ENCODE data around the gene POLR2J. TPM values are rescaled to one million over a fixed set of nuclear protein-coding genes. Genes with fewer than 3 reads are reported as not detected.

POLR2J gene
- total RNA-seq, 2 experiments from 2014 or later, result 49.1 to 54.7 TPM

DNA sequence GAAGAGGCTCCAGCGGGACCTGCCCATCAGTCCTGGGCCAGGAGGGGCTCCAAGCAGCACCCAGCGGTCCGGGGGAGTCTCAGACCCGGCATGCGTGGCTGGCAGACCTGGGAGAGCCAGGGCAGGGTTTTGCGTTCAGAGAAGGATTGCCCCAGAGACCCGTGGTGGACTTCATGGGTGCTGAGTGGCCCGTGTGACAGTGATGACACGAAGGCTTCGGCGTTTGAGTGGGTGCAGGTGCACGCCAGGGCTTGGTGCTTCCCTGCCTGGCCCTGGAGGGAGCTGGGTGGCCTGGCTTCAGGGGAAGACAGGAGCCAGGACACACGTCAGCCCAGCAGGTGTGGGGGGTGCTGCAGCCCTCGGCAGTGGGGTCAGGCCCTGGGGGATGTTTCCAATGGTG is 31.4 kb downstream of the POLR2J start:
- no peak for DNase-seq
- Mint-ChIP-seq H3K4me3 (no peak overlapping the region), H3K9me3 (no peaks in the 10 kb centered on the region), H3K27ac (no peak overlapping the region), H3K27me3 (no peaks in the 10 kb centered on the region), H3K4me1 (ENCODE audit: low read depth) (peaks cover 4% of the 10 kb centered on the region), H3K36me3 (ENCODE audit: low read depth) (peaks cover 7% of the 10 kb centered on the region)
- no peak for ATAC-seq
- CTCF ChIA-PET, result interaction anchor here (5.7 kb wide), 1 partner anchor 43 kb away, joined by 34 read pairs; no protein-coding TSS in a partner anchor
- intact Hi-C loops (cut with micrococcal nuclease), result no loop called here
- TF ChIP-seq, protein P1, sequence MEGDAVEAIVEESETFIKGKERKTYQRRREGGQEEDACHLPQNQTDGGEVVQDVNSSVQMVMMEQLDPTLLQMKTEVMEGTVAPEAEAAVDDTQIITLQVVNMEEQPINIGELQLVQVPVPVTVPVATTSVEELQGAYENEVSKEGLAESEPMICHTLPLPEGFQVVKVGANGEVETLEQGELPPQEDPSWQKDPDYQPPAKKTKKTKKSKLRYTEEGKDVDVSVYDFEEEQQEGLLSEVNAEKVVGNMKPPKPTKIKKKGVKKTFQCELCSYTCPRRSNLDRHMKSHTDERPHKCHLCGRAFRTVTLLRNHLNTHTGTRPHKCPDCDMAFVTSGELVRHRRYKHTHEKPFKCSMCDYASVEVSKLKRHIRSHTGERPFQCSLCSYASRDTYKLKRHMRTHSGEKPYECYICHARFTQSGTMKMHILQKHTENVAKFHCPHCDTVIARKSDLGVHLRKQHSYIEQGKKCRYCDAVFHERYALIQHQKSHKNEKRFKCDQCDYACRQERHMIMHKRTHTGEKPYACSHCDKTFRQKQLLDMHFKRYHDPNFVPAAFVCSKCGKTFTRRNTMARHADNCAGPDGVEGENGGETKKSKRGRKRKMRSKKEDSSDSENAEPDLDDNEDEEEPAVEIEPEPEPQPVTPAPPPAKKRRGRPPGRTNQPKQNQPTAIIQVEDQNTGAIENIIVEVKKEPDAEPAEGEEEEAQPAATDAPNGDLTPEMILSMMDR (IDR thresholded peaks at IDR 0.05), result no peak
- POLR2A ChIA-PET, result no interaction called here

GRCh38 chr7:102446387-102447156 is 32.1 kb downstream of the POLR2J start:
- Mint-ChIP-seq H3K9me3 (no peaks in the 10 kb centered on the region), H3K4me3 (no peak overlapping the region), H3K27me3 (no peaks in the 10 kb centered on the region), H3K4me1 (ENCODE audit: low read depth) (peaks cover 4% of the 10 kb centered on the region), H3K27ac (no peak overlapping the region), H3K36me3 (ENCODE audit: low read depth) (peaks cover 10% of the 10 kb centered on the region)
- DNase-seq, result no peak
- ChIA-PET POLR2A (no interaction called here), CTCF (no interaction called here)
- TF ChIP-seq, protein P1 (IDR thresholded peaks at IDR 0.05), result no peak
- ATAC-seq, result no peak
- intact Hi-C loops (cut with micrococcal nuclease), result no loop called here

DNA sequence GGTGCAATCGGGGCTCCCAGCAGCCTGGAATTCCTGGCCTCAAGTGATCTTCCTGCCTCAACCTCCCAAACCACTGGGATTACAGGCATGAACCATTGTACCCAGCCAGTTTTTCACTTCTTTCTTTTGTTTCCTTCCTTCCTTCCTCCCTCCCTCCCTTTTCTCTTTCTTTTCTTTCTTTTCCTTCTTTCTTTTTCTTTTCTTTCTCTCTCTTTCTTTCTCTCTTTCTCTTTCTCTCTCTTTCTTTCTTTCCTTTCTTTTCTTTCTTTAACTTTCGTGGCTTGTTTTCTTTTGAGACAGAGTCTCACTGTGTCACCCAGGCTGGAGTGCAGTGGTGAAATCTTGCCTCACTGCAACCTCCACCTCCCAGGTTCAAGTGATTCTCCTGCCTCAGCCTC is 33.0 kb downstream of the POLR2J start:
- ChIA-PET CTCF (no interaction called here), POLR2A (interaction anchor here (1.1 kb wide), 1 partner anchor 12 kb away, joined by 4 read pairs; the partner anchor contains the start of gene ORAI2)
- intact Hi-C loops (cut with micrococcal nuclease), result no loop called here
- H3K27ac Mint-ChIP-seq, result peak overlapping the region; percentile 41
- no peak overlapping the region for H3K4me3 Mint-ChIP-seq
- ATAC-seq, result no peak
- peaks cover 11% of the 10 kb centered on the region for H3K36me3 Mint-ChIP-seq (ENCODE audit: low read depth)
- TF ChIP-seq, protein P1 (IDR thresholded peaks at IDR 0.05), result no peak
- H3K27me3 Mint-ChIP-seq, result no peaks in the 10 kb centered on the region
- no peak for DNase-seq
- H3K9me3 Mint-ChIP-seq, result no peaks in the 10 kb centered on the region
- H3K4me1 Mint-ChIP-seq (ENCODE audit: low read depth), result peaks cover 4% of the 10 kb centered on the region

DNA sequence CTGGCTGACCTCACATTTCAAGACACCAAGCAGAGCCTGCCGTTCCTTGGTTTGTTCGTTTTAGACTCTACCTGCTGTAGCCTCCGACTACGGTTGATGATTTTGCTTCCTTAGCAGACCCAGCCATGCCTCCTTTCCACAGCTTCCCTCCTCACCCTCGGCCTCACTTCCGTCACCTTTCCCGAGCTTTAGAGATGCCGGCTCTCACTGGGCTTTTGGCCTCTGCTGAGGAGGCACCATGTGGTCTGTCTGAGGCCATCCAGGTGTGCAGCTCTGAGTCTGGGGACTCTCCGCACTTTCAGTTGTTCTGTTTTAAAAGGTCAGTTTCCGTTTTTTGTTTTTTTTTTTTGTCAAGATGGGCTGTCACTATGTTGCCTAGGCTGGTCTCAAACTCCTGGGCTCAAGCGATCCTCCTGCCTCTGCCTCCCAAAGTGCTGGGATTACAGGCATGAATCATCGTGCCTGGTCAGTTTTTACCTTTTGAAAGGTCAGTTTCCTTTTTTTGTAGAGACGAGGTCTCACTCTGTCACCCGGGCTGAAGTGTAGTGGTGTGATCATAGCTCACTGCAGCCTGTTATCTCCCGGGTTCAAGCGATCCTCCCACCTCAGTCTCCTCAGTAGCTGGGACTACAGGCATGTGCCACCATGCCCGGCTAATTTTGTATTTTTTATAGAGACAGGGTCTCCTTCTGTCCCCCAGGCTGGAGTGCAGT is 33.6 kb downstream of the POLR2J start:
- Mint-ChIP-seq H3K9me3 (no peaks in the 10 kb centered on the region), H3K4me3 (no peak overlapping the region), H3K27me3 (no peaks in the 10 kb centered on the region), H3K27ac (no peak overlapping the region), H3K4me1 (ENCODE audit: low read depth) (no peaks in the 10 kb centered on the region), H3K36me3 (ENCODE audit: low read depth) (peaks cover 11% of the 10 kb centered on the region)
- ATAC-seq (no peak), DNase-seq (no peak)
- intact Hi-C loops (cut with micrococcal nuclease), result no loop called here
- TF ChIP-seq, protein P1 (IDR thresholded peaks at IDR 0.05), result no peak
- POLR2A ChIA-PET, result interaction anchor here (1.0 to 1.6 kb wide), 4 partner anchors 11 to 19 kb away, joined by 3 to 4 read pairs (median 3); partner anchors contain the start of genes ALKBH4 and ORAI2
- CTCF ChIA-PET, result interaction anchor here (1.5 kb wide), 1 partner anchor 13 kb away, joined by 3 read pairs; no protein-coding TSS in a partner anchor
